HepG2 (cell line): ENCODE measurements around the gene TYRP1. TPM values are rescaled to one million over a fixed set of nuclear protein-coding genes. Genes with fewer than 3 reads are reported as not detected.

Source experiments
- BORCS8-MEF2B ChIP-seq: sonication (generic); formaldehyde crosslinking; IDR thresholded peaks from 2 replicates; pipeline ENCODE4 v1.8.0; 2022; ENCODE audit warnings: mild to moderate bottlenecking, missing genetic modification reagents
- MATR3 ChIP-seq: sonication (generic); formaldehyde crosslinking; IDR thresholded peaks from 2 replicates; pipeline ENCODE4 v1.4.0; 2020; ENCODE audit warnings: missing genetic modification reagents
- polyA plus RNA-seq, 8 experiments: library from polyadenylated mRNA; depleted of rRNA in 3 of 8; stranded (reverse) in 7 of 8; unstranded in 1 of 8; fragments of >200 nt; fragmentation: Illumina TruSeq in 4 of 8; extraction: Trizol in 4 of 8; gene quantifications; 2 replicates each; pipeline versions ENCODE4 v1.2.1 to v1.2.3, GENCODE V29; 2011 to 2016; ENCODE audit warnings: low read depth in 4 of 8, missing spikeins in 1 of 8, mixed read lengths in 1 of 8; ENCODE audit not compliant: insufficient read depth in 1 of 8
- total RNA-seq, 5 experiments: library from RNA; depleted of rRNA; stranded (reverse); fragments of >200 nt; fragmentation: Illumina TruSeq; extraction: Trizol; gene quantifications; 2 replicates each; pipeline ENCODE4 v1.2.3, GENCODE V29; 2016; ENCODE audit warnings: low read depth in 1 of 5
- TF ChIP-seq, protein P1 (sequence below): sonication (generic); formaldehyde crosslinking; IDR thresholded peaks from 2 replicates; pipeline ENCODE4 v1.4.0; 2020; ENCODE audit warnings: mild to moderate bottlenecking, missing genetic modification reagents
- TF ChIP-seq, protein P2 (sequence below): sonication (generic); formaldehyde crosslinking; IDR thresholded peaks from 2 replicates; pipeline ENCODE4 v1.4.0; 2020; ENCODE audit warnings: missing genetic modification reagents, mild to moderate bottlenecking, borderline replicate concordance

The TYRP1 gene
- total and polyA plus RNA-seq, 2 of the 13 experiments (the other 11 are each of a cell fraction or from before 2014, with no cell fraction given): 0.04 TPM; not detected in 1

DNA sequence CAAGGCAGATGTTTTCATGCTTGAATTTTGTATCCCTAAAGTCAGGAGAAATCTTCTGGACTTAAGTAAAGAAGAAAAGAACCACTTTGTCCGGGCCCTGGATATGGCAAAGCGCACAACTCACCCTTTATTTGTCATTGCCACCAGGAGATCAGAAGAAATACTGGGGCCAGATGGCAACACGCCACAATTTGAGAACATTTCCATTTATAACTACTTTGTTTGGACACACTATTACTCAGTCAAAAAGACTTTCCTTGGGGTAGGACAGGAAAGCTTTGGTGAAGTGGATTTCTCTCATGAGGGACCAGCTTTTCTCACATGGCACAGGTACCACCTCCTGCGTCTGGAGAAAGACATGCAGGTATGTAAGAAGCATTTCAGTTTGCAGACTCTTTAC is 2.3 kb downstream of the TYRP1 start (continued):
- TF ChIP-seq, protein P1, sequence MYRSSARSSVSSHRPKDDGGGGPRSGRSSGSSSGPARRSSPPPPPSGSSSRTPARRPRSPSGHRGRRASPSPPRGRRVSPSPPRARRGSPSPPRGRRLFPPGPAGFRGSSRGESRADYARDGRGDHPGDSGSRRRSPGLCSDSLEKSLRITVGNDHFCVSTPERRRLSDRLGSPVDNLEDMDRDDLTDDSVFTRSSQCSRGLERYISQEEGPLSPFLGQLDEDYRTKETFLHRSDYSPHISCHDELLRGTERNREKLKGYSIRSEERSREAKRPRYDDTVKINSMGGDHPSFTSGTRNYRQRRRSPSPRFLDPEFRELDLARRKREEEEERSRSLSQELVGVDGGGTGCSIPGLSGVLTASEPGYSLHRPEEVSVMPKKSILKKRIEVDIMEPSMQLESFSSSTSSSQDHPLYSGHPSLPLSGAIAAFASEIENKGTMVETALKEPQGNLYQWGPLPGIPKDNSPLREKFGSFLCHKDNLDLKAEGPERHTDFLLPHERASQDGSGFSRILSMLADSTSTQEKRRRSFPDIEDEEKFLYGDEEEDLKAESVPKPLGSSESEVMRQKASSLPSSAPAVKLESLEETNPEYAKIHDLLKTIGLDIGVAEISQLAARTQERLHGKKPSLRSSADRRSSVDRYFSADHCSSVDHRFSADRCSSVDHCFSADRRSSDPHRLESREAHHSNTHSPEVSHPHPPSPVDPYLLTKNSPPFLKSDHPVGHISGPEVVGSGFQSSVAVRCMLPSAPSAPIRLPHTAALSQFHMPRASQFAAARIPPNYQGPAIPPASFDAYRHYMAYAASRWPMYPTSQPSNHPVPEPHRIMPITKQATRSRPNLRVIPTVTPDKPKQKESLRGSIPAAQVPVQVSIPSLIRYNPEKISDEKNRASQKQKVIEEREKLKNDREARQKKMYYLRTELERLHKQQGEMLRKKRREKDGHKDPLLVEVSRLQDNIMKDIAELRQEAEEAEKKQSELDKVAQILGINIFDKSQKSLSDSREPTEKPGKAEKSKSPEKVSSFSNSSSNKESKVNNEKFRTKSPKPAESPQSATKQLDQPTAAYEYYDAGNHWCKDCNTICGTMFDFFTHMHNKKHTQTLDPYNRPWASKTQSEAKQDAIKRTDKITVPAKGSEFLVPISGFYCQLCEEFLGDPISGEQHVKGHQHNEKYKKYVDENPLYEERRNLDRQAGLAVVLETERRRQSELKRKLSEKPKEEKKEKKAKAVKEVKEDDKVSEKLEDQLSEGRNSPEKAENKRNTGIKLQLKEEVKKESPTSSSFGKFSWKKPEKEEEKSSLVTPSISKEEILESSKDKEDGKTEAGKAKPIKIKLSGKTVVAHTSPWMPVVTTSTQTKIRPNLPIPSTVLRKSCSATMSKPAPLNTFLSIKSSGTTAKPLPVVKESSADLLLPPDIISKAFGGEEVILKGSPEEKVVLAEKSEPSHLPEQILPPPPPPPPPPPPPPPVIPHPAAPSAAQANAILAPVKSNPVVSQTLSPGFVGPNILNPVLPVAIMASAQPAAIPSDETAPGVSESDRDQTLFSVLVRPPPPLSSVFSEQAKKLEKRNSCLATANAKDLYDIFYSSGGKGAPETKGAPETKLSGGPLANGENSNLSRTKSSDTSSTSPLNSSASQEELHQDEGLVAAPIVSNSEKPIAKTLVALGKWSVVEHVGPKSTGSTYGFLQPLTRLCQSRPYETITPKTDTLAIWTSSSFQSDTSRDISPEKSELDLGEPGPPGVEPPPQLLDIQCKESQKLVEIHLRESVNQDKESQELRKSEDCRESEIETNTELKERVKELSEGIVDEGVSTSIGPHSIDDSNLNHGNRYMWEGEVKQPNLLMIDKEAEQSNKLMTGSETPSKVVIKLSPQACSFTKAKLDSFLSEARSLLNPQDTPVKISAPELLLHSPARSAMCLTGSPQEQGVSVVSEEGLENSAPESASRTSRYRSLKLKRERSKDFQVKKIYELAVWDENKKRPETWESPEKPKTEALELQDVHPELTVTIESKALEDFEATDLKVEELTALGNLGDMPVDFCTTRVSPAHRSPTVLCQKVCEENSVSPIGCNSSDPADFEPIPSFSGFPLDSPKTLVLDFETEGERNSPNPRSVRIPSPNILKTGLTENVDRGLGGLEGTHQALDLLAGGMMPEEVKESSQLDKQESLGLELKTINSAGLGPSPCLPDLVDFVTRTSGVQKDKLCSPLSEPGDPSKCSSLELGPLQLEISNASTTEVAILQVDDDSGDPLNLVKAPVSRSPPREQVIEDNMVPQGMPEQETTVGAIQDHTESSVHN: no peak
- TF ChIP-seq BORCS8-MEF2B (CRISPR knock-in tag) (no peak), MATR3 (CRISPR knock-in tag) (no peak)
- TF ChIP-seq, protein P2, sequence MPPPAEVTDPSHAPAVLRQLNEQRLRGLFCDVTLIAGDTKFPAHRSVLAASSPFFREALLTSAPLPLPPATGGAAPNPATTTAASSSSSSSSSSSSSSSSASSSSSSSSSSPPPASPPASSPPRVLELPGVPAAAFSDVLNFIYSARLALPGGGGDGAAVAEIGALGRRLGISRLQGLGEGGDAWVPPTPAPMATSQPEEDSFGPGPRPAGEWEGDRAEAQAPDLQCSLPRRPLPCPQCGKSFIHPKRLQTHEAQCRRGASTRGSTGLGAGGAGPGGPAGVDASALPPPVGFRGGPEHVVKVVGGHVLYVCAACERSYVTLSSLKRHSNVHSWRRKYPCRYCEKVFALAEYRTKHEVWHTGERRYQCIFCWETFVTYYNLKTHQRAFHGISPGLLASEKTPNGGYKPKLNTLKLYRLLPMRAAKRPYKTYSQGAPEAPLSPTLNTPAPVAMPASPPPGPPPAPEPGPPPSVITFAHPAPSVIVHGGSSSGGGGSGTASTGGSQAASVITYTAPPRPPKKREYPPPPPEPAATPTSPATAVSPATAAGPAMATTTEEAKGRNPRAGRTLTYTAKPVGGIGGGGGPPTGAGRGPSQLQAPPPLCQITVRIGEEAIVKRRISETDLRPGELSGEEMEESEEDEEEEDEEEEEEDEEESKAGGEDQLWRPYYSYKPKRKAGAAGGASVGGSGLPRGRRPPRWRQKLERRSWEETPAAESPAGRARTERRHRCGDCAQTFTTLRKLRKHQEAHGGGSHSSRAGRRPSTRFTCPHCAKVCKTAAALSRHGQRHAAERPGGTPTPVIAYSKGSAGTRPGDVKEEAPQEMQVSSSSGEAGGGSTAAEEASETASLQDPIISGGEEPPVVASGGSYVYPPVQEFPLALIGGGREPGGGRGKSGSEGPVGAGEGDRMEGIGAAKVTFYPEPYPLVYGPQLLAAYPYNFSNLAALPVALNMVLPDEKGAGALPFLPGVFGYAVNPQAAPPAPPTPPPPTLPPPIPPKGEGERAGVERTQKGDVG: no peak
